GM18505 (cell line): ENCODE measurements around the gene SLC12A8.

ENCODE experiments used
- ATAC-seq: cut with Tn5 transposase; IDR thresholded peaks from one replicate; pipeline ENCODE4 v1.9.1; 2021; ENCODE audit not compliant: unreplicated experiment
- POLR2A ChIP-seq: IDR thresholded peaks from 4 replicates; pipeline ENCODE4 v1.6.1; 2011; ENCODE audit warnings: borderline replicate concordance; ENCODE audit not compliant: insufficient read depth, insufficient read length; ENCODE audit errors: extremely low read depth

SLC12A8 gene

GRCh38 chr3:125062904-125063618, 149.5 kb downstream of the SLC12A8 start:
- no peak for TF ChIP-seq POLR2A
- no peak for ATAC-seq

DNA sequence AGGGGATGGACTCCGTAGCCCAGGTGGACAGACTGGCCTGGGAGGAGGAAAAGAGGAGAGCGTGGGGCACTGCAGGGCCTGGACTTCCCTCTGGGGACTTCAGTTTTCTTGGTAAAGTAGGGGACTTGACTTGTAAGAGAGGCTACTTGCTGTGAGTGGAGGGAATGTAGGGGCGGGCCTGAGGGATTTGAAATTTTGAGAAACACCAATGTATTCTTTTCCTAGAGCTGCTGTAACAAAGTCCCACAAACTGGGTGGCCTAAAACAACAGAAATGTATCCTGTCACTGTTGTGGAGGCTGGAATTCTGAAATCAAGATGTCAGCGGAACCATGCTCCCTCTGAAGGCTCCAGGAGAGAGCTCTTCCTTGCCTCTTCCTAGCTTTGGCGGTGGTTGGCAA, 150.9 kb downstream of the SLC12A8 start:
- no peak for ATAC-seq
- no peak for TF ChIP-seq POLR2A

GRCh38 chr3:125061170-125061569, 151.4 kb downstream of the SLC12A8 start:
- TF ChIP-seq POLR2A = no peak
- no peak for ATAC-seq

- TF ChIP-seq POLR2A = no peak
- ATAC-seq = no peak
Measured at GRCh38 chr3:125059488-125060245, 152.9 kb downstream of the SLC12A8 start.

DNA sequence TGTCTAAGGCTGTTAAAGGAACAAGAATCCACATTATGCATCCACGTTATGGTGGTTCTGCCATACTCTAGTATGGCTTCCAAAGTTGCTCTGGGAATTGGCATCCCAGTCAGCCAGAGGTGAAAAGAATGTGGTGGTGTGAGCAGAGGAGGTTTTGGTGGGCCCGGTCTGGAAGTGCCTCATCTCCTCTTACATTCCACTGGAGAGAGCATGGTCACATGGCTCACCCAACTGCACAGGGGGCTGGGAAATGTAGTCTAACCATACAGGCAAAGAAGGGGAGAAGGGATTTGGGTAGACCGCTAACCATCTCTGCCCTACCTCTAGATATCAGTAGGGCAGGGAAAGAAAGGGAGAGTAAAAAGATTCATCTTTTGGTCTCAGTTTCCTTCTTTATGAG, 153.6 kb downstream of the SLC12A8 start:
- no peak for TF ChIP-seq POLR2A
- ATAC-seq = no peak

DNA sequence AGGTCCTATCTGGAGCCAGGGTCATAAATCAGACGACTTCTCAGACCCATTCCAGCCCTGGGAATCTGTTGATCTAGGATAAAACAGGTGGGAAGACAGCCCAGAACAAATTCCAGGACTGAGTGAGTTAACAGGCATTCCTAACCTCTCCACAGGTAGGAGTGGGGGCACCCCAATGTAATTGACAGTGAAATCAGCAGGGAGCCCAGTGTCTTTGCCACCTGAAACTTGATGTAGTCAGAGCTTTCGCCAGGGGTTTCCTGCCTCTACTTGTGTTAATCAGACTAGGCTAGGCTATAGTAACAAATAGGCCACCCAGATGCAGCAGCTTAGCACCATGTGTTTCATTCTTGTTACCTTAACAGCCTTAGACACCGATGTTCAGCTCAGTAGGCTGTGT, 154.0 kb downstream of the SLC12A8 start:
- TF ChIP-seq POLR2A = no peak
- no peak for ATAC-seq

DNA sequence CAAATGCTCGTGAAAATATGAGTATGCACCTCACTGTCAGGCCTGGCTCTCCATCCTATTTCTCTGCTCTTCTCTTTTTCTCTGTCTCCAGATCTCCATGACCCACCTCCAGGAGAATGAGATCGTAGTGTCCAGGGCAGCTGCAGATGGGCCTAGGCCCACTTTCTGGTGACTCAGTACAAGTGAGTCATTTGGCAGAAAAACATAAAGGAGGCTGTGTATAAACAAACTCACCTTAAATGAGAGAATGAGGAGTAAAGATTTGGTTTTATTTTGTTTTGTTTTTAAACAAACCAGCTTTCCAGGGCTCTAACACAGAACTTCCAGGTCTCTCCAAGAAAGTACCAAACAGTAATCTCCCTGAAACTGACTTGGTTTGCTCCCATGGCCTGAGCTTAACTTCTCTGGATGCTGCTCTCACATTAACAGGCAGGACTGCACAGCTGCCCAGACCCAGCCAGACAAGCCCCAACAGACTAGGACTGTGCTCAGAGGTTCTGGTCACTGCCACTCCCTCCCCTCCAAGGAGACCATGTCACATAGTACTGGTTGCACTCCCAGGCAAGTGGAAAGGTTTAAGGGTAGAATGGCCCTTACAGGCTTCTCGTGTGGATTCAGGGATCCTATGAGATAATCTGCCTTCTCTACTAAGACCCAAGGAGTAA, 155.2 kb downstream of the SLC12A8 start:
- no peak for ATAC-seq
- no peak for TF ChIP-seq POLR2A

DNA sequence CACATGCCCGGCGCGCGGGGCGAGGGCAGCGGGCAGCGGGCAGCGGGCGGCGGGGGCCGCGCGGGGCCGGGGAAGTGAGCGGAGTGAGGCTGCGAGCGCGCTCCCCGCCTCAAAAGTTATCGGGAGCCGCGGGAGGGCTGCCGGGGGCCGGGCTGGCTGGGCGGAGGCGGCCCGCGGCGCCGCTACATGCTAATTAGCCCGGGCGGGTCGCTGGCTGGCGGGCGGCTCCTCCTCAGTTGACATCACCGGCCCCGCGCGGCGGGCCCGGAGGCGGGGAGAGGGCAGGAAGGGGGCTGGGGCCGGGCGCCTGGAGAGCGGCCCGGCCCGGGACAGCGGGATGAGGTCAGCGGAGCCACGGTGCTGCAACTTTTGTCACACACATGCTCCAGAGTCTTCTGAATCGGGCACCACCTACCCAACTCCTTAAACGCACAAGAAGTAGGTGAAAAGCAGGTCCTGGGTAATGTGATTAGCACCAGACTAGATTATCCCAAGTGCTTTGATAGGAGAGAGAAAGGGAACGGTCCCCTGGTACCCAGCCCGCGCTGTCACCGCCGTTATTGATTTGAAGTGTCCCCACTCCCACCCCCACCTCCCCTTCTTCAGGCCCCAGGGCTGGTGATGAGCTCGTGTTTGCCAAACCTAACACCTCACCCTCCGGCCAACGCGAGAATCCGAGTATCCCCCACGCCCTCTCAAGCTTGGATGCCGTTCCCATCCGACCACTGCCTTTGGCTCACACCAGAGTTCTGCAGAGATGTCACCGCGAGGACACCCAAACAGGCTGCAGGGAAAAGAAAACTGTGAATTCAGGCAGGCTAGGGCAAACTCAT, 156.4 kb downstream of the SLC12A8 start, which contains the start of gene HEG1:
TSS of gene HEG1 (minus strand) at position 85 of the 833 bp plus-strand sequence. CDS start 107 bp downstream, outside the sequence.
- no peak for TF ChIP-seq POLR2A
- ATAC-seq = peak; percentile 63

DNA sequence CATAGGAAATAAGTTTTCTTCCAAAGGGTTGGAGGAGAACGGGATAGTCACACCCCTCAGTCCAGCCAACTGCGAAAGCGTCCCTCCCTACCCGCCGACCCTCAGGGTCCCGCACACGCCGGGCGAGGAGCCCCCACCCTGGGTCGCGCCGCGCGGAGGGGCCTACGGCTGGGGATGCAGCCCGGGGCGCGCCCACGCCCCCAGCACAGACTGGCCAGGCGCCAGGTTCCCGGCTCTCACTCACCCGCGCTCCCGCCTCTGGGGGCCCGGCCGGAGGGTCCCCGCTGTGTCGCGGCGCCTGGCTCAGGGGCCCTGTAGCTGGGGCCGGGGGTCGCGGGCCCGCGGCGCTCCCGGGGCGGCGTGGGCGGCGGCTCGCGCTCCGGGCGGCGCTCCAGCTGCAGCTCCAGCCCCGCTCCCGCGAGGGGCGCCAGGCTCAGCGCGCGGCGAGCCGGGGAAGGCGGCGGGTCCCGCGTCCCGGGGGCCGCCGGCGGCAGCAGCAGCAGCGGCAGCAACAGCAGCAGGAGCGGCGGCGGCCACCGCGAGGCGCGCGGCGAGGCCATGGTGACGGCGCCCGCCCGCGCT, 157.1 kb downstream of the SLC12A8 start:
- TF ChIP-seq POLR2A = no peak
- ATAC-seq = peak; percentile 38

- no peak for ATAC-seq
- peak; percentile 42 for TF ChIP-seq POLR2A
Measured at GRCh38 chr3:125054449-125055329, 157.9 kb downstream of the SLC12A8 start.

- no peak for ATAC-seq
- TF ChIP-seq POLR2A = no peak
Measured at GRCh38 chr3:125054062-125054448, 158.5 kb downstream of the SLC12A8 start.

DNA sequence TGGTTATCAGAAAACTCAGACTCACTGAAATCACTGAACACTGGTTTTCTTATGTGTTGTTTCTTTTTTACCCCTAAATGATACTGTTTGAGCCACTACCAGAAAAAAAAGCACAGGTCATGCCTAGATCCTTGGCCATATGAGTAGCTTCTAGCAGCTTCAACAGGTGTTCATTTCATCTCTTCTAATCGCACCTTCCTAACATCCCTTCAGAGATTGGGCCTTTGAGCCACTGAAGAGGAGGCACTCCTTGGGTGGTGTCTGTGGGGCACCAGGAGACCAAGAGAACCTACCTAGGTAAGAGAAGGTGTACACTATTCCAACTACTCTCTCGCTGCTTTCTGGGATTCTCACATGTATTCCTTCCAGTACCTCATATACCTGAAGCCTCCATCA, 159.2 kb downstream of the SLC12A8 start:
- TF ChIP-seq POLR2A = no peak
- ATAC-seq = no peak

DNA sequence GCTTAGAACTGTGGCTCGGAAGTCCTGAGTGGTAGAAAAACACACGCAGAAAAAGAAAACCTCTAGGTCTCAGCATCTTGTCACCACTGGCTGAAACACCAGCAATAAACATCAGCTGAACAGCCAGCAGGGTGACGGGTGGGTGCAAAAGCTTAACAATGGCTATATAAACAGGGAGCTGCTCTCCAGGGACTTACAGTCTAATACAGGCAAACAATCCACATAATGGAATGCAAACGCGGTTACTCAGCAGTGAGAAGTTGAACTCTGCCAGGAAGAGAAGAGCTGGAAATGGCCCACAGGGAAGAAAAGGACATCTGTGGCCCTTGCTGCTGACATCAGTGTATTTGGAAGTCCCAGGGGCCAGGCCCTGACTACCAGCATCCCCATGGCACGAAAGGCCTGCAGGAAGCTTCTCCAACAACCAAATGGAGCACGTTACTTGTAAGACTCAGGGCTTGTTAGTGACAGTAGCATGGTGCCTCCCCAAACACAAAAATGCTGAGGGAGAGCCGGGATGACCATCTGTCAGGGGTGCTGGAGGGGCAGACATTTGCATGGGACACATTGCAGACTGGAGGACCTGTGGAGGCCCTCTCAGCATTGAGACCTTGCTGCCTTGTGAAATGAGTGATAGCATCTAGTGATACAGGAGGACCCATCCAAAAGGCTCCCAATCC, 159.8 kb downstream of the SLC12A8 start:
- ATAC-seq = no peak
- no peak for TF ChIP-seq POLR2A
